AML-193 (cell line): ENCODE data around the gene NASP.

Experiments
- DNase-seq, 2 experiments: peaks; one replicate each; lab custom pipeline; 2025; lab: John Stamatoyannopoulos, UW

NASP gene

DNA sequence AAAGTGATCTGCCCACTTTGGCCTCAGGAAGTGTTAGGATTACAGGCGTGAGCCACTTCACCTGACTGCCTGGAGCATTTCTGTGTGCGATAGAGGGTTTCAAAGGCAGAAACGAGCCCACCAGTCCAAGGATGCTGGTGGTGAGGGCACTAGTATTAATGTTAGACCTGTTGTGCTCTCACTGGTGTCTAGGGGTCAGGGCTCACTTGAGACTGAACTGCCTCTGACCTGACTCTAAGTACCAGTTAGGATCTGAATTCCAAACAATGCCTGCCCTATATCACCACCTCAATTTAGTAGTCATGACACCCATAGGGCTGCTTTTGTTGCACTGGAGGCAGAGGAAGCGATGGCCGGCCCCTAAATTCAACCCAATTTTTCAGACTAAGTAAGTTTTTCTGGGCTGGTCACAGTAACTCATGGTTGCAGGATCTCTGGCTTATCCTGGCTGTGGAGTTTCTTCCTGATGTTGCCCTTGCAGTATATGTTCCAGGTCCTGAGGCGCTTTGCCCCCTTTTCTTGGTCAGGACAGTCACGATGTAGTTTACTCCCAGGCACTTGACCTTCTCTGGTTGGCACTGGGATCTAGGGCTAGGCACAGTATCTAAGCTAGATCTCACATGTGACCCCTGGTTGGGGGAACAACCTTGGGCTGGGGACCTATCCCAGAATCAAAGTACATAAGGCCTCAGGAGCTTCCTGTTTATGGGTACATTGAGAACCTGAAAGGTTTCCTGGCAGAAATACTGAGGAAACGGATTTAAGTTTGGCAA is 35.5 kb downstream of the NASP start:
- no peak for DNase-seq

DNA sequence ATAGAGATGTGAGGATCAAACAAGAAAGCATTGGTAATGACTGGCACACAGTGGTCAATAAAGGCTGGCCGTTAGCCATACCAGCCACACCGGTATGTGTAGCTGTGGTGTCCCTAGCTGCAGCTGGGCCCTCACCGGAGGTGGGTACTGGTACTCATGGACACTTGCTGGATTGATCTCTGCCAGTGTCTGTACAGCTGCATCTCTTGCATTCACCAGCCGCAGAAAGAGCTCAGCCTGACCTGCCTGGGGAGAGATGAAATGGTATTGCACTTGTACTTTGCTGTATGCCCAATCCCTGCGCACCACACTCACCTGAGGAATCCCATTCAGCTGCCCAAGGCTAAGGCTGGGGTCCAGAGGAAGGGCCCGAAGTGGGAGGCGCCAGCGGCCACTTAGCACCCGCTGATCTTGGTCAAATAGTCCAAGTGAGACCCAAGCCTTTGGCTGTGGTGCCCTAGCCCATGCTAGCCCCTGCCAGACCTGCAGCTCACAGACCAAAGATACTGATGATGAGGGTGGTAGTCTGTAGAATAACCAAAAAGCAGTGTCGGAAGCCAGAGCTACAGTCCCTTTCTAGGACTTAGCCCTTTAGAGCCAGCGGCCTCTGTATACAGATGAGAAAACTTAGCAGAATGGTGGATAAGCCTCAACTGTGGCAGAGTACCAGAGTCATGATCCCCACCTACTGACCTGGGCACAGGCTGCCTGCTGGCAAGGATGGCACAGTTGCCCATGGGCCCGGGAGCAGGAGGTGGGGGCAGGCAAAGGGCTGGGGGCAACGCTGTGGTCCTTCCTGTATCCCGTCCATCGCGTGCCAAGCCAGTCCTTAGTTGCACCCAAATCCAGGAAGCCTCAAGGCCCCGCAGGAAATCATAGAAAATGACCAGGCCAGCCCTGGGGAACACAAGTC is 37.0 kb downstream of the NASP start:
- no peak for DNase-seq

DNA sequence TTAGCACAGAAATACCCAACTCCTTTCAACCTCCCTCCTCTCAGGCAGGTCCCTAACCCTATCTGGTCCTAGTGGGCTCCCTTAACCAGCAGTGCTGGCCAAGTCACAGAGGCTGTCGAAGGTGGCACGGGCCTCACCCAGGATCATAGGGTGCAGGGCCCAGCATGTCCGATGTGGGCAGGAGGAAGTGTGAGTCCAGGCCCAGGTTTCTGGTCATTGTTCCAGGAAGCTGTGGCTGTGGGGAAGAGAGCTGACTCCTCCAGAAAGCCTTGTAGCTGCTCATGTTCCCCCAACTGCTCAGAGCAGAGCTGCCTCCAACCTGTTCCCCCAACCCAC is 37.6 kb downstream of the NASP start:
- no peak for DNase-seq

DNA sequence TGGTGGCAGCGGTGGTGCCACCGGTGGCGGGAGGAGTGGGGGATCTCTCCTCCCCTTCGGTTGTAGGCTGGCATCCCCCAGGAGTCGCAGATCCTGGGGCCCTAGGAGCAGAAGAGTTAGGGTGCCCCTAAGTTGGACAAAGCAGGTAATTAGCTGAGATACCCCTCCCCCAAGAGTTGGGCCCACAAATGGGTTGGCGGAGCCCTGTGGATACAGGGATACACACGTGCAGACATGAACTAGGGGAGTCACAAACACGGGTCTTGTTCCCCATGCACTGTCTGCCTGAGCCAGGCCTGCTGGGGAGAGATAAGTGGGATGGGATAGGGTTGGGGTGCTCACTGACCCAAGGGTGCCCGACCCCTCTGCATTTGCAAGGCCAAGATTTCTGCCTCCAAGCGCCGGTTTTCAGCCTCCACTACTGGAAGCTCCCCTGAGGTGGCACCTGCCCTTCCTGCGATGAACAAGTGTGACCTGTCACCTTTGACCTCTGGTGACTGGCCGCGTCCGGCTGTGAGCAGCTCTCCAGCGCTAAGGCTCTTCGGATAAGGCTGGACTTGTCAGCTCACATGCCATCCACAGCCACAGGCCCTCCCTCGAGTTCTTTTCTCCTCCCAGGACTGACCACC is 38.2 kb downstream of the NASP start:
- no peak for DNase-seq

DNA sequence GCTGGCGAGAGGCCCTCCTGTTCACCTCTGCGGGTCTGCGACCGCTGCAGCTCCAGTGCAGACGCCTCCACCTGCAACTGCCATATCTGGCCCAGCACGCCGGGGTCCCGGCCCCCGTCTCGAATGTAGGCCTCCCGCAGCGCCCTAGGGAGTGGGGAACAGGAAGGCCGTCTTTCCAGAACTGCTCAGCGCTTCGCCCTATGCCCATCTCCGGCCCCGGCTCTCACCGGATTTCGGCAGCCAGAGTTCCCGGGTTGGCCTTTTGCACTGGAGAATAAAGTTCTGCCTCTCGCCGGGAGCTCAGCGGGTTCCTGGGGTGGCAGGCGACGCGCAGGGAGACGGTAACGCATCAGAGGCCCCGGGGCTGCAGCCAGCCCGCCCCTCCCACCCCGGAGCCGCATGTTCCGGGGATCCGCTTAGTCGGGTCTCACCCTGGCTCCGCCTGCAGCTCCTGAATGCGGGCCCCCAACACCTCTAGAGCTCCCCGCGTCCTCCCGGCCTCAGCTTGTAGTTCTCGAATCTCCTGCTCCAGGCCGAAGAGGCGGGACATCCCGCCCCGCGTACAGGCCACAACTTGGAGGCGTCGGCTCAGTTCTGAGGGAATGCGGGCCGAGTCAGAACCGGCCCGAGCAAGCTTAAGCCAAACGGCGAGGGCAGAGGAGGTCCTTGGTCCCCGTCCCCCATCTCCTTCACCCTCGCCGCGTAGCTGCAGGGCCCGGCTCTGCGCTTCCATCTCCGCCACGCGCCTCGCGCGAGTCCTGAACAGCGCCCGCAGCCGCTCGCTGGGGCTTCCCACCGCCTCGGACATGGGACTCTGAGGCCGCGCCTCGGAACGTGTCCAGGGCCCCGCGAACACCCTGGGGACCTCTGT is 38.9 kb downstream of the NASP start:
- DNase-seq: no peak

DNA sequence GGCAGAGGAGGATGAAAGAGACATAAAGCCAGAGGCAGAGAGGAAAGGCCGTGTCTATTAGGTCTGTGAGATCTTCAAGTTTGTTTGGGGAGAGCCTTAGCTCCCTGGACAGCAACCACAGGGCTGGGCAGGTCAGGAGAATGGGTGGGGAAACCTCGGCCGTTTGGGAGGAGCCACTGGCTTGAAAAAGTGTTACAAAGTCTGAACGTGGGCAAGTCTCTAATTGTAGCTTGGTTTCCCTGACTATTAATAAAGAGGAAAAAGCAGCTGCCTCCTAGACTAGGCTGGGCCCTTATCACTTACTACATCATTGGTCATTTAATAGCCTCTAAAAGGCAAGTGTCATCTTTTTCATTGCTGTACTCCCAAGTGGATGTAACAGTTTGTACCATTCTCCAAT is 40.1 kb downstream of the NASP start, which contains the start of gene CCDC17:
TSS of gene CCDC17 (minus strand) at position 83 of the 400 bp plus-strand sequence. CDS start 145 bp downstream, outside the sequence.
- DNase-seq: no peak

DNA sequence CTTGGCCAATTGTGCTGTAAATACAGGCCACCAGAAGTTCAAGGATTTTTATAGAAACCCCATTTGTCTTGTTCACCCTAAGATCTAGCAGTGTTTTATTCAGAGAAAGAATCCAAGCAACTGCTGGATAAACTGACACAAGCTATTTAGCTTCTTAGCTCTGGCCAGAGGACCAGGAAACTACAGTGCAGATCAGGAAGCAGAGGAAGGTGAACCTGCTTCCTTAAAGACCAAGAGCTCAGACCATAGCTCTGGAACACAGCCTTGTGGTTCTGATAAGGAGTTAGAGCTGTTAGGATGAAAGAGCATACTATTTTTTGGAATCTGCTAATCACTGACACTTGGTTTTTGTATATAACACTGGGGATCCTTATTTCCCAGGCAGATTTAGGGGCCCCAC is 45.2 kb downstream of the NASP start:
- no peak for DNase-seq

DNA sequence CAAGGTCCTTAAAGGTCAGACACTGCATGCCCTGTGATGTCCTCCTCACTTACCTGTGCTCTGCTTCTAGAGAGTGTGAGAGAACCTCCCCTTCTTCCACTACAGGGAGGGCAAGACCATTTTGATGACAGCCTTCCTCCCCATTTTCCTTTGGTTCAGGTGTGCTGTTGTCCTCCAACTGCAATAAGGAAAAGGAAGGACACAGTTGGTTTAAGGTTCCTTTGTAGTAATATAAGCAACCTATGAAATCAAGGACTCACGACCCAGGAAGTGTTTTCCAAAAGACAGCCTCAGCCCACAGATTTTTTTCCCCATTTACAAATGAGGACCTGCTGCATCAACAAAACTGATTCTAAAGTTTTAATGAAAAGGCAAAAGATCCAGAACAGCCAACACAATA is 46.6 kb downstream of the NASP start:
- DNase-seq: no peak

DNA sequence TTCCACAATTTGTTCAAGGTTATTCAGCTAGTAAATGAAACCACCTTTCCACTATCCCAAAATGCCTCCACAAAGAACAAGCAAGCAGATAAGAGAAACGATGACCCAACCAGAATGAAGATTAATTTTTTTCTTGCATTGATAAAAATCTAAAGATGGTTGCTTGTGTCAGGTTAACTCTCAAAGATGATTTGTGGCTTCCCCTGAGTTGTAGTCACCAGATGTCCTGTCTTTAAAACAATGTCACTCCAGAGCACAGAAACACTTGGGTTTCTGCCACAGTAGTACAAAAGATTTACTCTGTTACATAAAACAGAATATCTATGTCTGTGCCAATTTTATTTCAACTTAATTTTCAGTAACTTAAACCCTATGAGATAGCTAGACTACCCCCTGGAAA is 51.4 kb downstream of the NASP start:
- no peak for DNase-seq

DNA sequence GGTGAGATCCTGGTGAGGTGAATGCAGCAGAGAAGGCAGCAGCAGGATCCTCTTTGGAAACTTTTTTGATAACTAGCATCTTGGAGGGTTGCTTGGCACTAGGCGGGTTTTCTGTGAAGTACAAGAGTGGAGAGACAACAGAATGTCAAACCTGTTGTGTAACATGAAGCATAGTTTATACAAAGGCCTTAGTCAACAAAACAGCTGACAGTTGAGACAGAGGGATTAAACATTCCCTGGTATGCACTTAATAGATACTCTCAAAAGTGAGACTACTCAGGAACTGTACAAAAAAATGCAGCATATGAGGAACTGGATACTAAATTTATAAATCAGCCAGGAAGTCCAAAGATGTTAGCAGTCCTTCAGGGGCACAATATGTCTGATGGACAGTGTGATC is 56.5 kb downstream of the NASP start:
- DNase-seq: no peak

DNA sequence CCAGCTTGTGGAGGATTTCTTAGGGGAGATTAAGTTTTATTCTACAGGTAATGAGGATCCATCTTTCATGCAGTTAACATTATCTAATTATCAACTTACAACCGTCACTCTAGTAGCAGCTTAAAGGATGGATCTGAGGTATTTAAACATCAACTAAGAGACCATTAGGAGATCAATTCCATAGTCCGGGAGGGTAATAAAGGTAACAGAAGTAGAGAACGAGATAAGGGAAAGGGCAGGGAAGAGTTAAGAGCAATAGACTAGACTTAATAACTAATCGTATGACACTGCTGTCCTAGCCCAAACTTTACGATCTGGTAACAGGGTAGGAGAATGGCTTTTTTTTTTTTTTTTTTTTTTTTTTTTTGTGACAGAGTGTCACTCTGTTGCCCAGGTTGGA is 59.5 kb downstream of the NASP start:
- no peak for DNase-seq

DNA sequence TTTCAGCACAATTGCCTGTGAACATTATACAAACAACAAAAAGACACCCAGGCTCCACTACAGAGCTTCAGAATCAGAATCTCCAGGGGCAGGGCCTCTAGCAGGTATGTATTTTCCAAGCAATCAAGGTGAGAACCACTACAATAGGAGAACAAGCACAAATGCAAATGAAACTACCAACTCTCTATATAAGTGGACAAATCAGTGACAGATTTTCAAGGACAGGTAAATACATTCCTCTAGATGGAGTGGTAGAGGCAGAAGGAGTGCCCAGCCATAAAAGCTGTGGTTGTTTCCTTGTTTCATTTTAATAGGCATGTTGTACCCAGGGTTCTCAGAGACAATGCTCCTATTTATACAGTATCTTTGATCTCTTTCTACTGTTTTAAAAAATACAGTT is 60.1 kb downstream of the NASP start:
- DNase-seq: no peak

DNA sequence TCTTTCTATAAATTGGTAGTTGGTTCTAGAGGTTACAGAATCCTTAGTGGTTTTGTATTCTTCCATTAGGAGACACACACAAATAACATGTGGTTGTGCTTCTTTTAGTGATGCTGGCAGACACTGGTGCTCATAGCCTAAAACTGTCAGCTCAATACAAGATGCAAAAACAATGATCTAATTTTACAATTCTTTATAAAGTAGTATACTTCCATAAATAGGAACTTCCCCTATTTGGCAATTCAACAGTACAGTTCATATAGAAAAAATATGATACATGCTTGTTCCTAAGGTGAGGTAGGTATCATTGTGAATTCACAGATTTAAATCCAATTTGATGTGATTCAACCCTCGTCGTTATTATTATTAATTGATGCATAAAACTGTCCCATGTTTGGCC is 60.8 kb downstream of the NASP start:
- no peak for DNase-seq

DNA sequence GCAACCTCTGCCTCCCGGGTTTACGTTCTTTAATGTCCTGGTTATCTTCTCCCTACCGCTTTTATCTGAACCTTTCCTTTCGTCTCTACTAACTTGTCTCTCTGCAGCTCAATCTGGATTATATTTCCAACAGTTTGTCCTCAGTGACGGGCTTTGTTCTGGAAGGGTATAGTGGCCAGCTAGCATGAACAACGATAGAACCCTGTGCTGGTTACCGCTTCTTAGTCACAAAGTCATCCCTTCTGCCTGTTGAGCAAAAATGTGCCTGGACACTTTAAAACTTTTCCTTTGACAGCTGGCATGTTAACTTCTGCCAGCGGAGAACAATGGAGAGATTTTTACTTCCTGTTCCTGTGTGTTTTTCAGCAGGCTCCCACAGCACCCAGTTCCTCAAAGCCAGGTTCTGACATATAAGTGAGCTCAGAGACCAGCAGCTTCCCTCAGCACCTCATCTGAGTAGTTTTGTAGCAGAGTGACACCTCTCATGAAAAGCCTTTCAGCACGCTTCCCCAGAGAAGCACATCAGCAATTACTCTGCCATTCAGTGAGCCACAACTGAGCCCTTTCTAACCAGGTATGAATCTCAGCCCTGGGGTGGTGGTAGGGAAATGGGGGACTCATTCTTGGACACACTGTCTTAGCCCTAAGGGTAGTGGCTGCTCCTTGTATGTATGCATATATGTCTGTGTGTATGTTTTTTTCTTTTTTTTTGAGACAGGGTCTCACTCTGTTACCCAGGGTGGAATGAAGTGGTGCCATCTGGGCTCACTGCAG is 63.6 kb downstream of the NASP start:
- no peak for DNase-seq

DNA sequence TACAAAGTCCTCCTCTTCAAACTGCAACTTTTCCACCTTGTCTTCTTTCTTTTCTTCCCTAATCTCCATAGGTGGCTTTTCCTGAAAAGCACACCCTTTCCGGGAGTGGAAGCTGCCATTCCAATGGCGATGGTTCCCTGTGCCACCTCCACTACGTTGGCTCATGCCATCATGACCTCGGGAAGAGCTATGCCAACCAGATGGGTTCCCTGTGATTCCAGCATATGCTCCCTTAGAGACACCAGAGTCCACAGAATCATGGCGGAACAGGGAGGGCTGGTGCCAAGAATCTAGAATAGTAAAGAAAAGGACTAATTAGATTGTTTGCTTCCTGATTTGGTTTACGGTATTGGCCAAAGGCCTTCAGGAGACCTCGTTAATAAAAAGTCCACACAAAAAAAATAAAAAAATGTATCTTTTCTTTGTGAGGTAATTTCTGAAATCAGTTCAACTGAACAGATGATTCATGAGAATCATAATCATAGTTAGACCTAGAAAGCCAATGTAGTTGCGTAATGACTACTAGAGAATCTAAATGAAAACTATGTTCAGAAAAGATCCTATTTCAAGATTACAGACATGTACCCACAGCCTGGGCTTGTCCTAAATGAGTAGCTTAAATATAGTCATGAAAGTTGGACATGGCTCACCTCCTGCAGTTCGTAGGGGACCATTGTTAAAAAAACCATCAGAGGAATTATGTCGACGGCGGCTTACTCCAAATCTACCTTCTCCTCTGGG is 70.9 kb downstream of the NASP start:
- no peak for DNase-seq

DNA sequence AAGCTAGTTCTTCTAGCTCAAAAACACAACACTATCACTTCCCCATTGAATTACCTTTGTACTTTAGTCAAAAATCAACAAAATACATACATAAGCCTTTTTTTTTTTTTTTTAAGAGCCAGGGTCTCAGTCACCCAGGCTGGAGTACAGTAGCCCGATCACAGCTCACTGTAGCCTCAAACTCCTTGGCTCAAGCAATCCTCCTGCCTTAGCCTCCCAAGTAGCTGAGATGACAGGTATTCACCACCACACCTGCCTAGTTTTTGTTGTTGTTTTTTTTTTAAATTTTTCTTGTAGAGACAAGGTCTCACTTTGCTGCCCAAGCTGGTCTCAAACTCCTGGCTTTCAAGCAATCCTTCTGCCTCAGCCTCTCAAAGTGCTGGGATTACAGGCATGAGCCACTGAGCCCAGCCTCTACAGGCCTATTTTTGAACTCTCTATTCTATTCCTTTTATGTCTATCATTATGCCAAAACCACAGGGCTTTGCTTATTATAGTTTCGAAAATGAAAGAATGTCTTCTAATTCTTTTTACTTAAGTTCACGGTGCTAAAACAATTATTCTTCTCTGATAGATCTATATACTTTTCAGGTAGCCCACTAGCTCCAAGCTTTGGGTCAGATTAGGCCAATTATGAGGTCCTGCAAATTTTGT is 72.9 kb downstream of the NASP start:
- DNase-seq: no peak

DNA sequence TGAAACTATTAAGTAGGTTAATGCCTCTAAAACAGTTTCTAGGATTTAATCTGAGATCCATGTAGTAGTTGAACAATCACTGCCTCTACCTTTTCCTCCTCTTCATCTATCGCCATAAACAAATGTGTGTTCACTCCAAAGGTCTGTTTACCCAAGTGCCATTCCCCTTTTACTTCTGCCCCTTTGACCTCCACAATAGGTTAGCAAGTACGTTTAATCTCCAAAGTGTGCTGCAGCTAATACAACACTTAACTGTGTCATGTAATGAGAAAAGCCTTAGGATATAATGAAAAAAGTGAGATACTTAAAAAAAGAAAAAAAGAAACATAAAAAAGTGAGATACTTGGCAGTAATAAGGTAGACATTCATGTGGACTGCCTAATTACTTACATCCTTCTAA is 74.3 kb downstream of the NASP start:
- no peak for DNase-seq

DNA sequence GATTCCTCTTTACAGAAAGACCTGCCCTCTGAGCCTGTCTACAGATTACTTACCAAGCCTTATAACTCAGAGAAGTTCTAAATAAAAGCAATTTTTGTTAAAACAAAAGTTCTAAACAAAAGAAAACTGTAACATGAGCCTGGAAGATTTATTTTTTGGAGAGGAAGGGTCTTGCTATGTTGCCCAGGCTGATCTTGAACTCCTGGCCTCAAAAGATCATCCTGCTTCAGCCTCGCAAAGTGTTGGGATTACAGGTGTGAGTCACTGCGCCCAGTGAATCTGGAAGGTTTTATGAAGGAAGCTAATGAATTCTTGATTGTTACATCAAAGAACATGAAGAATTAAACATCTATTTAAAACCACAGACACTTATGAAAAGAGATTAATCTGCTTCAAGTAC is 75.4 kb downstream of the NASP start:
- no peak for DNase-seq

DNA sequence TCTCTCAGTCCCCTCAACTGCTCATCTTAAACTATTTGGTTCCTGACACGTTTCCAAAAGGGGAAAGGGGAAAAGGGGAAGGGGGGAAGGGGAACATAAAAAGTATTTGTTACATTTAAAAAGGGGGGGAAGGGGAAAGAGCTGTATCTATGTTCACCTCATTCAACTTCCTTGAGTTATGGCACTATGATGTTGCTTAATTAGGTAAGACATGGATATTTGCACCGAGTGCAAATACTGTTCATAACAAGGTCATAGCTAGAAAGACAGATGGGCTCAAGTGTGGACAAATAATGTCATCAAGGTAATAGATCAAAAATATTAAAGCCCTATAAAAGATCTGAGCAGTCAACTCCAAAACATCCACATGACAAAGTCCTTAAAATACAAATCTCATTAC is 76.5 kb downstream of the NASP start:
- no peak for DNase-seq

DNA sequence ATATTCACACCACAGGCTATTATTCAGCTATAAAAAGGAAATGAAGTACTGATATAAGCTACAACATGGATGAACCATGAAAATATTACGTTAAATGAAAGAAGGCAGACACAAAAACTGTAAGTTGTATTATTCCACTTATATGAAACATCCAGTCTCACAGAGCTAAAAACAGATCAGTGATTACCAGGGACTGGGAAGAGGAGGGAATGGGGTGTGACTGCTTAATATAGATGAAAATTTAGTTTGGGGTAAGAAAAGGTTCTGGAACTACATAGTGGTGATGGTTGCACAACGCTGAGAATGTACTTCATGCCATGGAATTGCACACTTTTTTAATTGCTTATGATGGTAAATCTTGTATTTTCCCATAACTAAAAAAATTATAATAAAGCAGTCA is 83.0 kb downstream of the NASP start:
- no peak for DNase-seq
